ENCODE data around the gene EPHB2. TPM values are rescaled to one million over a fixed set of nuclear protein-coding genes. Genes with fewer than 3 reads are reported as not detected.

Gene EPHB2
- total and polyA plus RNA-seq, 2 of the 8 experiments (the other 6 are each of a cell fraction or from before 2014, with no cell fraction given), result 15.8 to 17.2 TPM

GRCh38 chr1:22794647-22795365, 84.2 kb downstream of the EPHB2 start (continued):
- TF ChIP-seq RAD21 (IDR thresholded peaks at IDR 0.05 in 1 of 2, conservative IDR thresholded peaks at IDR 0.05 in 1 of 2; ENCODE audit: low read depth in 2 of 2, low read length in 2 of 2), result no peak
- TF ChIP-seq SIRT6 (IDR thresholded peaks at IDR 0.05; ENCODE audit: low read length), result no peak
- TF ChIP-seq SRF (IDR thresholded peaks at IDR 0.05; ENCODE audit: low read depth, low read length), result no peak
- TF ChIP-seq MAX (IDR thresholded peaks at IDR 0.05), result no peak
